ENCODE measurements around the gene ARHGAP25.
"Not testable (repeated sequence)": the region's sequence is repeated elsewhere in the genome, so short reads cannot be mapped to it uniquely, and the experiment has no call there.

The ARHGAP25 gene

DNA sequence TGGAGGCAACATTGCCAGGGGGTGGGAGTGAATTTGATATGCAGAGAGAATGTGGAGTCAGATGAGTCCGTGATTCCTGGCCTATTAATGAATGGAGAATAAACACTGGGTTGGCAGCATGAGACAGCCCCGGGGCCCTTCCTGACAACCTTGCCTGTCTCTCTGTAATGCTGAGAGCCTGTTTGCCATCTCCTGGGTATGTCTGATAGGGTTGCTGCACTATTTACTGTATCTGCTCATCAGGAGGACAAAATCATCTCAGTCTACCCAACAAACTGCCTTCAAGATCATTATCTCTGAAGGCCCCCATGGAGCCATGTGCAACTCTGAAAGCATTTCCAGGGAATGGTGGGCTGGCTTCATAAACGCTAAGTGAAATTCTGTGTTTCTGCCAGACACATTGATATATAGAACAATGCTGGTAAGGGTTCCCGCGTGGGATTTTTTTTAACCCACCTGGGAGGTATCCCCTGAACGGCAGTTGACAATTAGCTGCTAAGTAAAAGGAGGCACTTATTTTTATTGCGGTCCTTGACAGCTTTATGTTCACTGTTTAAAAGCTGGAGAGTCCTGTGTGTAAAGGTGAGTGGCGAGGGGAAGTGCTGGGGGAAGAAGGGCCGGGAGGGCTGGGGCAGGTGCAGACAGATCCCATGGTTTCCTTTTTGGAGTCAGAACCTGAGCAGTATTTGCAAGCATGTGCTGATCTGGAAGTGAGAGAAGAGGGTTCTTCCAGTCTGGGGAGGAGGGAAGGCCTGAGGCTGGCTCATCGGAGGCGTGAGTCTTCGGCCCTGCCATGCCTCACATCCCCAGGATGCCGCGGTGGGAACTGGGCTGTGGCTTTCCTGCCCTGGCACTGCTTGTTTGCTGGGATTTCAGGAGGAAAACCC, 64.8 kb downstream of the ARHGAP25 start:
- DNase-seq (ENCODE audit: low spot score): no peak

DNA sequence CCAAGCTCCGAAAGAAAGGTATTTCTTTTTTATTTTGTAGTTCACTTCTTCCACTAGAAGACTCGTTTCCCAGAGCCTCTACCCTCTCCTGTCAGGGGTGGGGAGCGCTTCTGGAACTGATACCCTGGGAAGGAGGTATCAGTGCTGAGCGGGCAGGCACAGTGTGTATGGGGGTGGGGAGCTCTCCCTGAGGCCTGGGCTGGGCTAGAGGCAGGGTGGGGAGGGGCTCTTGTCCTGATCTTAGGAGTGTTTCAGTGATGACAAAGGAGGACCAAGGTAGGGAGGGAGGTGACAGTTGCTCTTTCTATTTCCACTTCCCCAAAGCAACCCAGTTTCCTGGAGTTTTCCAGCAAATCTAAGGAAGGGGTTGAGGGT, 65.4 kb downstream of the ARHGAP25 start:
- no peak for DNase-seq (ENCODE audit: low spot score)

DNA sequence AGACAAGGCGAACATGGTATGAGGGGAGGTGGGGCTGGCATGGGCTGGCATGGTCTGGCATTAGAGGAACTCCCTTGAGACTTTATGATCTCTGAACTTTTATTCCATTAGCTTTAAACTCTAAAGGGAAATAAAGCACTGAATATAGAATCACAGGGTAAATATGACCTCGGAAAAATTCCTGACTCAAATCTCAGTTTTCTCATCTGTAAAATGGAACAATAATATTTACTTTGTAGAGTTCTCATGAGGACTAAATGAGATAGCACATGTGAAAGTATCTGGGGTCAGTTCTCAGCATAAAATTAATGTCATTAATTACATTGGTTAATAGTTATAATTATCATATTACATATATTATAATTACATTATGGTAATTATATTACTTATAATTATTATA, 65.9 kb downstream of the ARHGAP25 start:
- DNase-seq (ENCODE audit: low spot score): no peak

DNA sequence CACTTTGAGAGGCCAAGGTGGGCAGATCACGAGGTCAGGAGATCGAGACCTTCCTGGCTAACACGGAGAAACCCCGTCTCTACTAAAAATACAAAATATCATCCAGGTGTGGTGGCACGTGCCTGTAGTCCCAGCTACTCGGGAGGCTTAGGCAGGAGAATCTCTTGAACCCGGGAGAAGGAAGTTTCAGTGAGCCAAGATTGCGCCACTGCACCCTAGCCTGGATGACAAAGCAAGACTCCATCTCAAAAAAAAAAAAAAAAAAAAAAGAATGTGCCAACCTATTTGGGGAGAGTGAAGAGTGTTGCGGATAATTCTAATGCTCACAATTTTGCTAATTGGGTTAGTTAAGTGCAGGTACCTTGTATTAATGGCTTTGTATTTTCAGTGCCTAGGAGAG, 67.5 kb downstream of the ARHGAP25 start:
- not testable (repeated sequence) for DNase-seq (ENCODE audit: low spot score)

DNA sequence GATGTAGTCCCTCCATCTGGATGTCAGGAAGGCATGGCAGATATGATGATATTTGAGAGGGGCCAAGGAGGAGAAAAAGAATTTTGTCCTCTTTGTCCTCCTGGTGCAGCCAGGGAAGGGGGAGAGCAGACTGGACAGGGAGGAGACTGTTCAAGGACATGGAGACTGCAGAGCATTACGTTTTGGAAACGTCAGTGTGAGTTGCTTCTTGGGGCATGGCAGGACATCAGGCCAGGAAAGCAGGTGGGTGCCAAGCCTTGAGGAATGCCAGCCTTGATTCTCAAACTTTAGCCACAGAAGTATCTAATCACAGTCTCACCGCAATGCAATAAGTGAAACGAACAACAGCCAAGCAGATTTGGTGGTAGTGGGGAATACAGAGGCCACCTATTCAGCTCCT, 70.4 kb downstream of the ARHGAP25 start:
- no peak for DNase-seq (ENCODE audit: low spot score)

DNA sequence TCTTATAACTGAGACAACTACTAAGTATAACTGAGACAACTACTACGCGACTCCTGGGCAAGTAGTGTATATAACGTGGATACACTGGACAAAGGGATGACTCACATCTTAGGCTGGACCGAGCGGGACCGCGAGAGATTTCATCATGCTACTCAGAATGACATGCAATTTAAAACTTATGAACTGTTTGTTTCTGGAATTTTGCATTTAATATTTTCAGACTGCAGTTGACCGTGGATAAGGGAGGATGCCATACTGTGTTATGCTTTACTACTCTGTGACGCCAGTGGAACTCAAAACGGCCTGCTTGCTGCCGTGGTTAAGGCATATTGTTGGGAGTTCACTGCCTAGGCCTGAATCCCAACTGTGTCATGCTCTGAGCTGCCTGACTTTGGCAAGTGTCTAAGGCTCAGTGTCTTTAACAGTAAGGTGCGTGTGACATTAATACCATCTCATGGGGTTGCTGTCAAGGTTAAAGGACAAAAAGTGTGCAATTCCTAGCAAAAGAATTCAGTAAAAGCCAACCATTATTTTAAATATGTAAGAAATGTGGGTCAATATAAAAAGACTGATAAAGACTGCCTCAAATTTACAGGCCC, 72.0 kb downstream of the ARHGAP25 start:
- DNase-seq (ENCODE audit: low spot score): no peak

DNA sequence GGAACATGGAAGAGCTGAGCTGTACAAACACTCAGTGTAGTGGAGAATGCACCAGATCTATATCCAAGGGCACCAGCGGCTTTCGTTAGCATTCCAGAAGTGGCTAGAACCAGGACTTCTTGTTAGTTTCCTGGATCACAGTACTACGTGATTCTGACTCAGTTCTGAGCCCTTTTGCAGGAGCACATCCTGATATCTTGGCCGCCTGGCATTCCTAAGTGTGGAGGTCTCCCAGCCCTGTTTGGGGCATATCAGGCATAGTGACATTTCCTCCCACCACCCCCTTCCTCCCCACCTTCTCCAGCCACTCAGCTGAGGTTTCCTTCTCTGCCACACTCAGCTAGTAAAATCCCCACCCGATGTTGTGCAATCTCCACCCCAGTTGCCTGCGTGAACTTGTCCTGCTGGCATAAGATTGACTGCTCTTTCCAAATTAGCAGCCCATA, 73.2 kb downstream of the ARHGAP25 start:
- DNase-seq (ENCODE audit: low spot score): no peak

DNA sequence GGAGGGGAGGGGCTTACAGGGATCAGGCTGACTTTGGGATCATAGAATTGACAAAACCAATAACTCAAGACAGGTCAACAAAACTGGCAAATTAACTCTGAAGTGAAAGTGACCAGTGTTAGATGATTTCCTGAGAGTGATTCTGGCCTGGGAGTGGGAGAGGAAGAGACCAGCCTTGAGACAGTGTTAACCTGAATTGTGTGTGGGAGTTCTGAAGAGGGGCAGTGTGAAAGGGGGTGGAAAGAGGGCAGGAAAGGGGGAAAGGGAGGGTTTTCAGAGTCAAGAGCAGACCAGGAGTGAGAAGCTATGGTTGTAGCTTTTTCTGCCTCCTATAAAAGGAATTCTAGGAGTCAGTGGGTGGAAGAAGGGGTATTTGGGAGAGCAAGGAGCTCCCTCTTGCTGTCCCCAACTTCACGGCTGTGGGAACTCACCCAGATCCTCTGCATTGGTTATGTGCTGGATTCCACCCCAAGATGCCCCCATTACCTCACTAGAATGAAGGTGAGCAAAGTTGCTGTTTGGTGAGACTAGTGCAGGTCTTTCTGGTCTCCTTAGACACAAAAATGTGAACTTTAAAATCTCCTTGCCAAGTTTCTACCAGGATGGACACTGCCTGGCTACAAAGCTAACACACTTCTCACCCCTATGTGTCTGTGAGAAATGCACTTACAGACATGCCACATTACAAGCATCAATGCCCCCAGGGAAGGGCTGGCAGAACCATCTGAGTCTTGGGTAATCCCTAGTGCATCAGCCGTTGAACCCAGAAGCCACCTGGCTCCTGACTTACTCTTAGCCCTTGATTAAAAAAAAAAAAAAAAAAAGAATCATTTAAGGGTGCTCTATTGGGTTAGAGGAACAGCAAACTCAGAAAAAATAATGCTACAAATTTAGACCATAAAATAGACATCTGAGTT, 75.0 kb downstream of the ARHGAP25 start:
- DNase-seq (ENCODE audit: low spot score): no peak

DNA sequence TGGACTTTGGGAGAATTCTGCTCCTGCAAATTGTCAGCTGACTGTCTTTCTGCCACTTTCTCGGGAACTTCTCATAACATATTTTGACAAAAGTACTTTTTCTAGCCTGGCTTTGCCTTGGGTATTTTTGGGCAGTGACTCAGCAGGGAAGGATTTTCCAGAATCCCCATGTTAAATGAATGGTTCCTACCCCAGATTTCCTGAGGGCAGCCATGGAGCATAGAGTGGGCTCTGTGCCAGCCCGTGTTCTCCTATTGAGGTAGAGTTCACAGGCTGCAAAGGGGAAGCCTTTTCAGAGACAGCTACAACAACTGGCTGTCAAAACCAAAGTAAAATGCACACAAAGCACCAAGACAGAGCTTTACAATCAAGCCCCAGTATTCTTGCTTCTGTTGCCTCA, 76.8 kb downstream of the ARHGAP25 start:
- no peak for DNase-seq (ENCODE audit: low spot score)

DNA sequence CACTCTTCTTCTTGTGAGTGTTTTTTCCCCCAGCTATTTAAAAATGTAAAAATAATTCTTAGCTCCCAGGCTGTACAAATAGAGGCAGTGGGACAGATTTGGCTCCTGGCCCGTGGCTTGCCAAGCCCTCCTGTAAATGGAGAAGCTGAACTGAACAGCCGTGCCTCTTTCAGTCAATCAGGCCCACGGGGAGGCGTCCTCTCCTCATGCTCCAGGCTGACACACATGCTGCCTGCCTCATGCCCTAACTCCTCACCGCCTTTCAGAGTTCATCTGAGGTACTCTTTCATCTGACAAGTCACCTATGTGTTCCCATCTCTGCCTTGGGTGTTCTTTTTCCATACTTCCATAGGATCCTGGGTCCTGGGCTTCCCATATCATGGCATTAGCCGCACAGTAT, 77.6 kb downstream of the ARHGAP25 start:
- DNase-seq (ENCODE audit: low spot score): no peak

DNA sequence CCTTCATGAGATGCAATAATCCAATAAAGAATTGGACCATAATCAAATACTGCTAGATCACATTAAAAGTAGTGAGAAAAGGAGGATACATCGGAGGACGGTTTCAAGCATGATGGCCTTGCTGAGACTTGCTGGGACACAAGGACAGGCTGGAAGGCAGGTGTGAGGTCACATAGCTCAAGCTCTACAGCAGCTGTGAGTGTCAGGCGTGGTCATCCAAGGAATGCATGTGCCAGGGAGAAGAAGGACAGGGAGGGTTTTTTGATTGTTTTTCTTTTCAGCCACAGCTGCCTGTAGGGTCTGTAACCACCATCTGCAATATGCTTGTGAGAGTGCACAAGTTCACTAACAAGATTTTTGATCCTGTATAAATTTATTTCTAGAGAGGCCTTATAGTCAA, 79.0 kb downstream of the ARHGAP25 start:
- no peak for DNase-seq (ENCODE audit: low spot score)

DNA sequence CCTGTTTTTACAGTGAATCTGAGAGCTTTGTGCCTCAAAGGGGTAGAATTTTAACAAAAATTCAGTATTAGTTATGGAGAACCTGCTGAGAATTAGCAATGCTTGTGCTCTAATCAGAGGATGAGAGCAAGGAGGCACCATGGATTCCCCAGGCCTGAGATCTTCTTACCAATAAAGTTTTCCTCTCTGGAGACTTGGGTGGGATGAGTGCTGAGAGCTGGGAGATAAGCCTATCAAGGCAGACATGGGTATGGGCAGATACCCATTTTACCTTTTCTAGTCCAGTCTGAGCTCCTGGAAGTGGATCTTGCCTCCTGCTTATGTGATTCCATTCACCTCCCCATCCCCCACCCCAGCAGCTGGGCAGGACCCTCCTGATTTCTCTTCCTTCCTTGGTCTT, 82.7 kb downstream of the ARHGAP25 start:
- no peak for DNase-seq (ENCODE audit: low spot score)

DNA sequence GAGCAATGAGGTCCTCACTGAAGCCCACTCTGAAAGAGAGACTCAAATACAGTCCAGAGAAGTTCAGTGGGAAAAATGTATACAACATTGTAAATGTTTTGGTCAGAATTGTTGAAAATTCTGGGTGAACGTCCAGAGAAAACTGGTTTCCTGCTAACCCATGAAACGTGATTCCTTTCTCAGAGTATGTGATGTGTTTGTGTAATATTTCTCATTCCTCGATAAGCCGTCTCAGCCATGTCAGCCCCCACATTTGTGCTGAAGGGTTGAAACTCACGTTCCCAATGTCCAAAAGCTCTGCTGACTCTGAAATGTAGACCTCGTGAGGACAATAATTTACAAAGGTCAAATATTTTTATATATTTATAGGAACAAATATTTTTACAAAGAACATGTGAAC, 84.9 kb downstream of the ARHGAP25 start:
- no peak for DNase-seq (ENCODE audit: low spot score)

DNA sequence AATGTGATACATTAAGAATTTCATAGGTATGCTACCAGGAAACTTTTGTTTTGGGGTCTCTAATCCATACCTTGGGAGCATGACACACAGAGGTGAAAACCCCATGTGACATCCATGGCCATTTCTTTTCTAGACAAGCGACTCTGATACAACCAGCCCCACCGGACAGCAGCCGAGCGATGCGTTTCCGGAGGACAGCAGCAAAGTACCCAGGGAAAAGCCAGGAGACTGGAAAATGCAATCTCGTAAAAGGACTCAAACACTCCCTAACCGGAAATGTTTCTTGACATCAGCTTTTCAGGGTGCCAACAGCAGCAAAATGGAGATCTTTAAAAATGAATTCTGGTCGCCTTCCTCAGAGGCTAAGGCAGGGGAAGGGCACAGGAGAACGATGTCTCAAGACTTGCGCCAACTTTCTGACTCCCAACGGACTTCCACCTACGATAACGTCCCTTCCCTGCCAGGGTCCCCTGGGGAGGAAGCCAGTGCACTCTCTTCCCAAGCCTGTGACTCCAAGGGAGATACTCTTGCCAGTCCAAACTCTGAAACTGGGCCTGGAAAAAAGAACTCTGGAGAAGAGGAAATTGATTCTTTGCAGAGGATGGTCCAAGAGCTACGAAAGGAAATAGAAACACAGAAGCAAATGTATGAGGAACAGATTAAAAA, 87.7 kb downstream of the ARHGAP25 start:
- DNase-seq (ENCODE audit: low spot score): no peak

DNA sequence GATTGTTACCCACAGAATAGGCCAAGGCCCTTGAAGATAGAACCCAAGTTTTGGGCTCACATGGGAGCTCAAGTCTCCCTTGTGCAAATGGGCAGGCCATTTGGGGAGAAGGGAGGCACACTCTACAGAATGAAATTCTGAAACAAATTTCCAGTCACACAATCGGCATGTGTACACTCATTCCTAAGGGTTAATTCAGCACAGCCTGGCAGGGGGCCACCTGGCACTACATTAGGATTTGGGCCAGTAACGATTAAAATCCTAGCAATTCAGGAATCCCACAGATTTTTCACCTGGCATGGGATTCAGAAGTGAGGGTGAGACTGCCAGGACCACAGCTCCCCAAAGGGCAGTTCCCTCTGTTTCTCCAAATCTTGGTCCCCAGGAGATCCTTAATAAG, 90.2 kb downstream of the ARHGAP25 start:
- DNase-seq (ENCODE audit: low spot score): no peak

DNA sequence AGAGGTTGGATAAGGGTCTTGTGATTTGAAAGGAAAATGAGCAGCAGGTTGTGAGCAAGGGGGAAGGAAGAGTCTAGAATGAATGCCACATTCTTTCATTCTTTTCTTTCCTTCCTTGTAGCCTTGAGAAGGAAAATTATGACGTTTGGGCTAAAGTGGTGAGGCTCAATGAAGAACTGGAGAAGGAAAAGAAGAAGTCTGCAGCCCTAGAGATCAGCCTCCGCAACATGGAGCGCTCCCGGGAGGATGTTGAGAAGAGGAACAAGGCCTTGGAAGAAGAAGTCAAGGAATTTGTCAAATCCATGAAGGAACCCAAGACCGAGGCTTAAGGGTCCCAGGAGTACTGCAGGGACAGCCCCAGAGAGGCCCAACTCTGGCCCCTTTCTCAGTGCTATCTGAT, 91.3 kb downstream of the ARHGAP25 start:
- DNase-seq (ENCODE audit: low spot score): no peak

DNA sequence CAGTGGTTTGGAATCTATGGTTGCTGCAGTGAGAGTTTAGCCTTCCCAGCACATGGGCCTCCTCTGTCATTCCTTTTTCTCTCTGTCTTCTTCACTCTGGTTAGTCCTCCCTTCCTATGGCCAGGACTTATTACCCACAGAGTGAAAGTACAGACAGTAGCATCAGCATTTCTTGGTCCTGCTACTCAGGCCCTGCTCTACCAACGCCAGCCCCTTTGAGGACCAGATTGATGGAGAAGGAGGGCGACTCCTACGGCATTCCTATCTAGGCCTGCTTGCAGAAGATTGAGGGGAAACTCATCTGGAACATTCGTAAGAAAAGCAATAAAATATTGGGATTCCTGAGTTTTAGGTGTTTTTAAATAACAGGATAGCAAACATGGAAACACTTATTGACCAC, 93.1 kb downstream of the ARHGAP25 start:
- DNase-seq (ENCODE audit: low spot score): no peak

DNA sequence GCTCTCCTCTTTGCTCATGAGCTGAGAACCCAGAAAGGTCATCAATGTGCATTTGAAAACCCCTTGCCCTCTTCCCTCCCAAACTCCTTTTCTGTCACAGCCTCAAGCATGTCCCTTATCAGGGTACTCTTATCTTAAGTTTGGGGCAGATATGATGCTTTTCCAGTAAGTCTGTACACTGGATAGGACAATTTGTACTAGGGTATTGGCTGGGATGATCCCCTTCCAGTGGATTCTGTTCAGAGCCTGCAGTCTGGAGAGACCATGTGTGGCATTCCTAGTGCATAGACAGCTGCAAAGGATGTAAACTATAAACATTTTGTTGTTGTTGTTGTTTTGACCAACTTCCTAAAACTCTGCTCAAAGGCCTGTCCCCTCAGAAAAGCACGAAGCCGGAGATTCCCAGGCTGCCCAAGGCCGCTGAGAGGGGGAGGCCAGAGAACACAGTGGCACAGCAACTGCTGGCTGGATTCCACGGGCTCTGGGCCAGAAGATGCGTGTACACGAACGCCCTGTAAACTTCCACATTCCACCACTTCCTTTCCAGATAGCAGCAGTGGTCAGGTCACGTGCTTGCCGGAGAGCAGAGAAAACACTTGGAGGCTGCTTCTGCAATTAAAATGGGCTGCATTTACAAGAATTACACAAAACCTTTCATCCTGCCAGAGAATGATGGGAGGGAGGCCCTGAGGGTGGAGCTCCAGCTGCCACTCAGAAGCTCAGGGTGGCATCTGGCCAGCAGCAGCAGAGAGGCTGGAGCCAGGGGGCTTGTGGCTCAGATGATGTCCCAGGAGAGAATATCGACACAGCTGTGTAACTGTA, 94.5 kb downstream of the ARHGAP25 start:
- peak; percentile 73 for DNase-seq (ENCODE audit: low spot score)

DNA sequence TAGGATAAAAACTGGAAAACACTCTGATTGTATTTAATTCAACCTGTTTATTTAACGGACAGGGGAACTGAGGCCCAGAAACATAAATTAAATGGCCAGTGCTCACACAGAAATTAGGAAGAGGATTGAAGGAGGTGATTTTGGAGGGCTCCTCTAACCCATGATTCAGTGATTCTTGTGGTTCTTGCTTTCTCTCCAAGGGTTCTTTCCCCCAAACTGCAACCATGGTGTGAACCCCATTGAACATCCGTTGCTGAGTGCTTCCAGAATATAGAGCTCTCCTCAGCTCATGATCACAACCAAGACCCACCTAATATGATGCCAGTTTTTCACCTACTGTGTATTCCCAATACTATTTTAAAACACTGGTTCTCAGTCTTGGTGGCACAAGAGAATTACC, 95.1 kb downstream of the ARHGAP25 start:
- DNase-seq (ENCODE audit: low spot score): no peak

DNA sequence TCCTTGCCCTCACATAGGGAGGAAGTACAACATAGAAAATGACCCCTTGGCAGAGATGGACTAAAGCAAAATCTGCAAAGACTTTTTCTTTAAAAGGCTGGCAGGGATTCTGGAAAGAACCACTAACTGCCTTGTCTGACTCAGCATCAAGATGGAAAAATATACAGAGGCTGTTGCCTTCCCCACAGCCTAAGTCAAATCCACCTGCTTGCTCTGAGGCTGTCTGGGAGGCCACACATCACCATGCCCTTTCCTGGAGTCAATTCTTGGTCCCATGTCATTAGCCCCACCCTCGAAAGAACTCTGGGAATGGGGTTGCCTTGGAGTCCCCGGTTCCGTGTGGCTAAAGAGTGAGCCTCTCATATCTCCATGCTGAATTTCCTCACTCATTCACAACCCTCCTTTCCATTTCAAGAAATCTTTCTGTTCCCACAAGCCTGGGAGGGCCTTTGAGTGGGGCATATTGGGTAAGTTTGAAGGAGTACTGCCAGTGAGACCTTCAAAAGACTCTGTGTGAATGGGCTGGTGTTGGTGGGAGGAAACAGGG, 97.1 kb downstream of the ARHGAP25 start:
- DNase-seq (ENCODE audit: low spot score): no peak
